ENCODE results near the gene CTAGE1. TPM values are rescaled to one million over a fixed set of nuclear protein-coding genes. Genes with fewer than 3 reads are reported as not detected.
"Not testable (repeated sequence)": the region's sequence is repeated elsewhere in the genome, so short reads cannot be mapped to it uniquely, and the experiment has no call there.

Gene CTAGE1
- total RNA-seq, 2 donors from 2014 or later, result not detected

GRCh38 chr18:22405142-22405541 lies 12.6 kb downstream of the CTAGE1 start:
- DNase-seq (ENCODE audit: low spot score) (no peak), ATAC-seq (ENCODE audit: insufficient number of reproducible peaks, low FRiP score, low read depth) (no peak)
- Histone ChIP-seq H3K4me1 (ENCODE audit: control insufficient read depth in 1 of 2, low read depth in 2 of 2) (no peaks in the 10 kb centered on the region), H3K9me3 (peaks cover 5% of the 10 kb centered on the region), H3K27me3 (replicated peaks; ENCODE audit: insufficient read depth) (no peaks in the 10 kb centered on the region), H3K36me3 (no peaks in the 10 kb centered on the region), H3K27ac (no peak overlapping the region), H3K4me3 (no peak overlapping the region)
- TF ChIP-seq CTCF (IDR thresholded peaks at IDR 0.05), result no peak

GRCh38 chr18:22403950-22404349 lies 13.8 kb downstream of the CTAGE1 start:
- Histone ChIP-seq H3K27ac (no peak overlapping the region), H3K4me1 (ENCODE audit: control insufficient read depth in 1 of 2, low read depth in 2 of 2) (no peaks in the 10 kb centered on the region), H3K9me3 (peaks cover 5% of the 10 kb centered on the region), H3K36me3 (no peaks in the 10 kb centered on the region), H3K27me3 (replicated peaks; ENCODE audit: insufficient read depth) (no peaks in the 10 kb centered on the region), H3K4me3 (no peak overlapping the region)
- no peak for TF ChIP-seq CTCF (IDR thresholded peaks at IDR 0.05)
- DNase-seq (ENCODE audit: low spot score), result no peak
- no peak for ATAC-seq (ENCODE audit: insufficient number of reproducible peaks, low FRiP score, low read depth)

GRCh38 chr18:22399949-22400348 lies 17.8 kb downstream of the CTAGE1 start:
- no peaks in the 10 kb centered on the region for H3K27me3 ChIP-seq (replicated peaks; ENCODE audit: insufficient read depth)
- TF ChIP-seq CTCF (IDR thresholded peaks at IDR 0.05), result no peak
- no peaks in the 10 kb centered on the region for H3K4me1 ChIP-seq (ENCODE audit: control insufficient read depth in 1 of 2, low read depth in 2 of 2)
- H3K27ac ChIP-seq, result no peak overlapping the region
- no peaks in the 10 kb centered on the region for H3K36me3 ChIP-seq
- peaks cover 3% of the 10 kb centered on the region for H3K9me3 ChIP-seq
- DNase-seq (ENCODE audit: low spot score), result no peak
- ATAC-seq (ENCODE audit: insufficient number of reproducible peaks, low FRiP score, low read depth), result no peak
- H3K4me3 ChIP-seq, result no peak overlapping the region

GRCh38 chr18:22398464-22398863 lies 19.3 kb downstream of the CTAGE1 start:
- no peaks in the 10 kb centered on the region for H3K27me3 ChIP-seq (replicated peaks; ENCODE audit: insufficient read depth)
- H3K27ac ChIP-seq, result no peak overlapping the region
- DNase-seq (ENCODE audit: low spot score) (no peak), ATAC-seq (ENCODE audit: insufficient number of reproducible peaks, low FRiP score, low read depth) (no peak)
- no peaks in the 10 kb centered on the region for H3K4me1 ChIP-seq (ENCODE audit: control insufficient read depth in 1 of 2, low read depth in 2 of 2)
- H3K9me3 ChIP-seq, result no peaks in the 10 kb centered on the region
- no peaks in the 10 kb centered on the region for H3K36me3 ChIP-seq
- no peak for TF ChIP-seq CTCF (IDR thresholded peaks at IDR 0.05)
- H3K4me3 ChIP-seq, result no peak overlapping the region

- H3K27ac ChIP-seq, result no peak overlapping the region
- no peaks in the 10 kb centered on the region for H3K27me3 ChIP-seq (replicated peaks; ENCODE audit: insufficient read depth)
- H3K9me3 ChIP-seq, result no peaks in the 10 kb centered on the region
- DNase-seq (ENCODE audit: low spot score) (no peak), ATAC-seq (ENCODE audit: insufficient number of reproducible peaks, low FRiP score, low read depth) (no peak)
- no peak for TF ChIP-seq CTCF (IDR thresholded peaks at IDR 0.05)
- H3K4me3 ChIP-seq, result no peak overlapping the region
- no peaks in the 10 kb centered on the region for H3K36me3 ChIP-seq
- peaks cover 11 to 13% of the 10 kb centered on the region in 2 donors for H3K4me1 ChIP-seq (ENCODE audit: control insufficient read depth in 1 of 2, low read depth in 2 of 2)
These were observed 23.3 kb downstream of the CTAGE1 start for GRCh38 chr18:22394428-22394827.

- DNase-seq (ENCODE audit: low spot score); H3K27ac ChIP-seq; H3K9me3 ChIP-seq; H3K27me3 ChIP-seq (replicated peaks; ENCODE audit: insufficient read depth); ATAC-seq (ENCODE audit: insufficient number of reproducible peaks, low FRiP score, low read depth); H3K36me3 ChIP-seq; H3K4me3 ChIP-seq: not testable (repeated sequence)
- H3K4me1 ChIP-seq (ENCODE audit: control insufficient read depth in 1 of 2, low read depth in 2 of 2), result peaks cover 11 to 23% of the 10 kb centered on the region in 2 donors
These were observed 24.6 kb downstream of the CTAGE1 start for GRCh38 chr18:22393164-22393563.

All from thoracic aorta (tissue), 2 donors.